Neuron (in vitro differentiated cells): ENCODE data around the gene OR1C1.
"Not testable (repeated sequence)": the region's sequence is repeated elsewhere in the genome, so short reads cannot be mapped to it uniquely, and the experiment has no call there.

Source experiments
- H2AFZ ChIP-seq: one replicate; pipeline ENCODE4 v1.6.1; 2013; ENCODE audit warnings: low read depth, mild to moderate bottlenecking, inconsistent platforms, low read length, moderate library complexity
- H3K27me3 ChIP-seq: one replicate; pipeline ENCODE4 v1.6.1; 2013; ENCODE audit warnings: low read length; ENCODE audit not compliant: insufficient read depth
- H3K36me3 ChIP-seq: one replicate; pipeline ENCODE4 v1.6.1; 2013; ENCODE audit warnings: low read length; ENCODE audit not compliant: insufficient read depth
- H3K4me1 ChIP-seq: one replicate; pipeline ENCODE4 v1.6.1; 2013; ENCODE audit warnings: low read length; ENCODE audit not compliant: insufficient read depth
- H3K4me3 ChIP-seq: 2 replicates; pipeline ENCODE4 v1.5.1; 2013; ENCODE audit warnings: mild to moderate bottlenecking, low read length, moderate library complexity
- H3K9me3 ChIP-seq: one replicate; pipeline ENCODE4 v1.6.1; 2013; ENCODE audit warnings: low read length

OR1C1 gene, protein sequence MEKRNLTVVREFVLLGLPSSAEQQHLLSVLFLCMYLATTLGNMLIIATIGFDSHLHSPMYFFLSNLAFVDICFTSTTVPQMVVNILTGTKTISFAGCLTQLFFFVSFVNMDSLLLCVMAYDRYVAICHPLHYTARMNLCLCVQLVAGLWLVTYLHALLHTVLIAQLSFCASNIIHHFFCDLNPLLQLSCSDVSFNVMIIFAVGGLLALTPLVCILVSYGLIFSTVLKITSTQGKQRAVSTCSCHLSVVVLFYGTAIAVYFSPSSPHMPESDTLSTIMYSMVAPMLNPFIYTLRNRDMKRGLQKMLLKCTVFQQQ

DNA sequence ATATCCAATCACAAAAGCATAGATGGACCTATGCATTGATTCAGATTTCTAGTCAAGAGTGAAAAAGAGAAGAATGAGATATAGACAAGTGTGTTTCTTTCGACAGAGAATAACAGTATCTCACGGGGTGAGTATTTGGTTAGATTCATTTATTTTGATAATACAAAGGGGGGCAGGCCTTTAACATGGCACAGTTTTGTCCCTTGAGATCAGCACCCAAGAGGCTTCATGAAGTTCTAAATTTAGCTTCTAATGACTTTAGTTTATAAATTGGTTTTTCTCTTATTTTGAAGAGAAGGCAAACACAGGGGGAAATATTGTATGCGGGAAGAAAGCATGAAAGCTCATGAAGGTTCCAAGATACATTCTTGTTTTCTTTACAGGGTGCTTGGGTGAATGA, at the start of gene OR1C1:
Gene OR1C1, minus strand, starts transcription at position 101 of the 400 bp plus-strand sequence. CDS start 2,150 bp downstream, outside the sequence.
- H3K27me3 ChIP-seq: no peaks in the 10 kb centered on the region
- no peaks in the 10 kb centered on the region for H3K4me1 ChIP-seq
- no peak within 1 kb of the TSS for H2AFZ ChIP-seq
- no peaks in the 10 kb centered on the region for H3K36me3 ChIP-seq
- no peak within 1 kb of the TSS for H3K4me3 ChIP-seq
- no peaks in the 10 kb centered on the region for H3K9me3 ChIP-seq

DNA sequence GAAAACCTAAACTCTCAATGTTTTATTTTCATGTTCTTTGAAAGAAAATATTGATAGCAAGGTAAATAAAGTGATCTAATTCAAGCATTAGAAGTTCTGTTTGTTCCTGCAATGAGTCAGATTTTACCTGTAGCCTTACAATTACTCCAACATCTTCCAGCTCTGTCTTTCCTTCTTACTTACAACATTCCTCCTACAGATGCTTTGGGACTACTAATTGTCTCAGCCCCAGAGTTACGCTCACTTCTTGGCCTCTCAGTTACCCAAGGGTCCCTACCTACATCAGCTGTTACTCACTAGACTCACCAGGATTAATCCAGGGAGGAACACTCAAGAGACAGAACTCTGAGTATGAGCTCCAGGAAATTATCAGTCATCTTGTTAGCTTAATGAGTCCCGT, 37.2 kb upstream of the OR1C1 start:
- H3K27me3 ChIP-seq: no peaks in the 10 kb centered on the region
- H3K36me3 ChIP-seq: no peaks in the 10 kb centered on the region
- H3K4me3 ChIP-seq: no peak overlapping the region
- H2AFZ ChIP-seq: no peak overlapping the region
- H3K9me3 ChIP-seq: no peaks in the 10 kb centered on the region
- H3K4me1 ChIP-seq: no peaks in the 10 kb centered on the region

DNA sequence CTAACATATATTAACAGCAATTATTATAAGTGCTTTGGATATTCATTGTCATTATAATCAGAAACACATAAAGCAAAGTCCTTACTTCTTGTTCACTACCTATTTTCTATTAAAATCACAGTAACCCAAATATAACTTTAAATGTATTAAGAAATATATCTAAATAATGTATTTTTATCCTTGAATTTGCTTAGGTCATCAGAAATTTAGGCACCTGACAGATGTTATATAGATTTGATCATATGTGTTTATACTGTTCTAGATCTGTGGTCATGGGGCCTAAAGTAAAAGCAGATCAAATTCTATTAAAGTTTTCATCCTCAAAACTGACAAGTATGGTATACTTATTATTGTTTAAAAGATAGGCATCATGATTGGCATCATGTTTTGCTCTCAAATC, 9.2 kb upstream of the OR1C1 start:
- H3K9me3 ChIP-seq: no peaks in the 10 kb centered on the region
- H2AFZ ChIP-seq: no peak overlapping the region

DNA sequence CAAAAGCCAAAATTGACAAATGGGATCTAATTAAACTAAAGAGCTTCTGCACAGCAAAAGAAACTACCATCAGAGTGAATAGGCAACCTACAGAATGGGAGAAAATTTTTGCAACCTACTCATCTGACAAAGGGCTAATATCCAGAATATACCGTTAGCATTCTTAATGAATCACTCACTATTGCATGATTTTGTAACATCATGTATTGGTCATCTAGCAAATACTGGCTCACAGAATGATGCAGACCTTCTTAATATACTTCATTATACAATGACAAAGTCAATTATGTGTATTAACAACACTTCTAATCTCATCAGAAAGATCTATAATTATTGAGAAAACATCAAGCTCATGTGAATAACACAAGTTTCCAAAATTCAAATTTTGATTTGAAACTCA, 6.0 kb downstream of the OR1C1 start:
- H3K27me3 ChIP-seq, H3K9me3 ChIP-seq, H3K36me3 ChIP-seq, H3K4me3 ChIP-seq, H2AFZ ChIP-seq, H3K4me1 ChIP-seq: not testable (repeated sequence)

More for the DNA sequence above, 9.2 kb upstream of the OR1C1 start:
- Histone ChIP-seq H3K36me3 (no peaks in the 10 kb centered on the region), H3K27me3 (no peaks in the 10 kb centered on the region), H3K4me3 (no peak overlapping the region), H3K4me1 (no peaks in the 10 kb centered on the region)

DNA sequence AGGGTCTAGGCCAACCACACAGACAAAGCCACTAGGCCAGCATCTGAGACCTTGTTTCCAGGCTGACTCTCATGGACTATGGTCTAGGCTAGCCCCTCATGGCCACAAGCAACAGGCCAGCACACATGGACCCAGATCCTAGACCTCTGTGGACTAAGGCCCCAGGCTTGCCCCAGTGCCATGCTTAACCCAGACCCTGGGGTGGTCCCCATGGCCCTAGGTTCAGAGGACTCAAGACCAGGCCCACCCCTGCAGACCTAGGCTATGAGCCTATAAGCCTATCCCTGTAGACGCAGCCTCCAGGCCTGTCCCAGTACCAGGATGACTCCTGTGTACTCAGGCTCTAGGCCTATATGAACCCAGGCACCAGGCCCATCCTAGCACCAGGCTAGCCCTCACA, 10.5 kb downstream of the OR1C1 start:
- Histone ChIP-seq H3K9me3 (no peaks in the 10 kb centered on the region), H3K4me1 (no peaks in the 10 kb centered on the region), H3K4me3 (no peak overlapping the region), H3K36me3 (no peaks in the 10 kb centered on the region), H3K27me3 (no peaks in the 10 kb centered on the region), H2AFZ (no peak overlapping the region)

DNA sequence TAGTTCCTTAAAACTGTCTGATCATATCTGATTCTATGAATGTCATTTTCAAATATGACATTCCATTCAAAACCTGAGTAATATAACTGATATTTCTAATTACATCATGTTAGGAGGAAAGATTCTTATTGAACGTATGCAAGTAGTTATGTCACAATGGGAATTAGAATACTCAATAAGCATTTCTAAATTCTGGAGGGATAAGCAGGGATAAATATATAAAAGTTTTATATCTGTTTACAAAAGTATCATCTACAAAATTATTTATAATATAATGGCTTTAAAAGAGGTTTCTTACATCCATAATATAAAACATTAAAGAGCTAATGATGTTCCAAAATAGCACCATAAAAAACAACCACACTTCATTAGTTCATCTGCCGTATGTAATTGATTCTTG, 12.3 kb downstream of the OR1C1 start, which contains the start of gene OR14A2:
Gene OR14A2, minus strand, starts transcription at position 101 of the 400 bp plus-strand sequence.
- Histone ChIP-seq H3K36me3 (no peaks in the 10 kb centered on the region), H3K4me1 (no peaks in the 10 kb centered on the region), H3K27me3 (no peaks in the 10 kb centered on the region), H3K9me3 (no peaks in the 10 kb centered on the region), H3K4me3 (no peak within 1 kb of the TSS), H2AFZ (no peak within 1 kb of the TSS)

DNA sequence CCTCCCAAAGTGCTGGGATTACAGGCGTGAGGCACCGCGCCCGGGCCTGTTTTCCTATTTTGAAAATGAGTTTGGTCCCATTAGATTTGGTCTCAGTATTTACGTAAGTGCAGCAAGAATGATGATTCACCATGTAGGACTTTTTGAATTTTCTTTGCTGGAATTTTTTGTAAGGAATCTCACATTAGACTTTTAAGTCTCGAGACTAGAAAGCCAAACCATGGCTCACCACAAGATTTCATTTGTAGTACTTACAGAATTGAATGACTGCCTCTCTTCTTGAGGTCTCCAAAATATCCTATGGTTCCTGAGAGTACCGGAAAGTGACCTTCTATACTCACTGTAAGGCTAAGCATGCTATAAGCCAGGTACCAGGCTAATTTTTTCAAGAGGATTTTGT, 12.7 kb downstream of the OR1C1 start:
- Histone ChIP-seq H3K27me3 (no peaks in the 10 kb centered on the region), H2AFZ (no peak overlapping the region), H3K9me3 (no peaks in the 10 kb centered on the region), H3K4me3 (no peak overlapping the region), H3K4me1 (no peaks in the 10 kb centered on the region), H3K36me3 (no peaks in the 10 kb centered on the region)

DNA sequence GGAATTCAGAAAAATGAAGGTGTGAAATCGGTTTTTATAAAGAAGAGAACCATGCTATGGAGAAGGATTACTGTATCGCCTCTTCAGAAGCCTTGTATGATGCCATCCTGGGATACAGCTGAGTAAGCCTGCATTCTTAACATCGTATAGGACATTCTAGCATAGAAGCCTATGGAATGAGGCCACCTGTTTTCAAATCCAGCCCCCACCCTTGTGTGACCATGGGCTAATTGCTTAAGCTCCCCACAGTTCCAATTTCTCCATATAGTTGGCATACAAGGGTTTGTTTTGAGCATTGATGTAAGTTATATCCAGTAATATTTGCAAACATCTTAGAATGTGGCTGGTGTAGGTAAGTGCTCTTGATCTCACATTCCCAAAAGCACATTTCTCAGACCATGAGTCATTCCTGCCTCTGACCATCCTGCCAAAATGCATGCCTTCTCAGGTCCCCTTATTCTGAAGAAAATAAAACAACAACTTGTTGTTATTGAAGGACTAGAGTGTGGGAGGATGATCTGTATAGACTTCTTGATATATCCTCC, 13.9 kb downstream of the OR1C1 start:
- H3K9me3 ChIP-seq: no peaks in the 10 kb centered on the region
- no peak overlapping the region for H2AFZ ChIP-seq

DNA sequence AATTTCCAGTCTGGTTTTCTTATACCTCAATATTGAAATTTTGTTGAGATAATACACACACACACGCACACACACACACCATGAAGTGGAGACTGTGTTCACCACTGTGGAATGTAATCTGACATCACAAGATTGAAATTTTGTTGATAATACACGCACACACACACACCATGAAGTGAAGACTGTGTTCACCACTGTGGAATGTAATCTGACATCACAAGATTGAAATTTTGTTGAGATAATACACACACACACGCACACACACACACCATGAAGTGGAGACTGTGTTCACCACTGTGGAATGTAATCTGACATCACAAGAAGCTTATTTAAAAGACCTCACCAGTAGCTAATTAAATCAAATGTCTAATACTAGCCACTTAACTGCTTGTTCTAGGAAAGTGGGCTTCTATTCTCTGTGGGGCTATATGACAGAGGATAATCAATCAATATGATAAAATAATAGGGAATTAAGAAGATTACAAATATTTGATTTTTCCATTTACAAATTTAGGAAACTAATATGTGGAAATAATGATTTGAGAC, 18.1 kb downstream of the OR1C1 start:
- H3K4me3 ChIP-seq, H3K4me1 ChIP-seq, H3K27me3 ChIP-seq, H3K36me3 ChIP-seq, H2AFZ ChIP-seq, H3K9me3 ChIP-seq: not testable (repeated sequence)

More for the DNA sequence above, 13.9 kb downstream of the OR1C1 start:
- no peaks in the 10 kb centered on the region for H3K36me3 ChIP-seq
- H3K4me3 ChIP-seq: no peak overlapping the region
- H3K27me3 ChIP-seq: no peaks in the 10 kb centered on the region
- H3K4me1 ChIP-seq: no peaks in the 10 kb centered on the region

DNA sequence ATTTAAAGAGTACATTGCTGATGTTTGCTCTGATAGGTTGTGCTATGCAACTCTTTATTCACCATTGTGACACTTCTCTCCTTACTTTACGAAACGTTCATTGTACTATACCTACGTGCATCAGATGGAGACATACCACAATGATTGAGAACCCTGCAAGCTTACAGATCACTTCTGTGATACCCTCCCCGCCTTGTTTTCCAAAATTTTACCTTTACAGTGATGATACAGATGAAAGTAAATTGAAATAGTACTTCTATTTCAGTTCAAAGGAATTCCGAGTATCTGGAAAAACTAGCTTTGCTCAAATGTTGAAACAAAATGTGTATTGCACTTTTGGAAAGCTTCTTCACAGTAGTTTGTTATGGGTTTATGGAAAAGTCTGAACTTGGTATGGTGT, 18.6 kb downstream of the OR1C1 start:
- no peaks in the 10 kb centered on the region for H3K27me3 ChIP-seq
- no peaks in the 10 kb centered on the region for H3K9me3 ChIP-seq
- H3K36me3 ChIP-seq: no peaks in the 10 kb centered on the region
- no peak overlapping the region for H2AFZ ChIP-seq
- H3K4me3 ChIP-seq: no peak overlapping the region
- no peaks in the 10 kb centered on the region for H3K4me1 ChIP-seq

DNA sequence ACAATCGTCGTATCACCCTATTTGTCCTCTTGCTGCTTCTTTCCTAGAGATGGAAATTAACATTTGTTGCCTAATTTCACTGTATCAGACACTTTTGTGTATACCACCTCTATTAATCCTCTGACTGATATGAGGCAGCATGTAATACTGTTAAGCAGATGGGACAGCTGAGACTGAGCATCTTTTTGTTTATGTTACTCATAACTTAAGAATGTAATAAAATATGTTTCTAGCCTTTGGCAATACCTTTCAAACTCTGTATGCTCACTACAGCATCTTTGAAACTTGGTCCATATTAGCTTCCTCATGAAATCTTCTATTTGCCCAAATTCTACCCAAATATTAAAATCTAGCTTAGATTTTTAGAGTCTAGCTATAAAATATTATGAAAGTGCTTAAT, 19.6 kb downstream of the OR1C1 start:
- H3K27me3 ChIP-seq: no peaks in the 10 kb centered on the region
- H3K4me3 ChIP-seq: no peak overlapping the region
- H3K9me3 ChIP-seq: no peaks in the 10 kb centered on the region
- no peak overlapping the region for H2AFZ ChIP-seq
- H3K4me1 ChIP-seq: no peaks in the 10 kb centered on the region
- no peaks in the 10 kb centered on the region for H3K36me3 ChIP-seq

DNA sequence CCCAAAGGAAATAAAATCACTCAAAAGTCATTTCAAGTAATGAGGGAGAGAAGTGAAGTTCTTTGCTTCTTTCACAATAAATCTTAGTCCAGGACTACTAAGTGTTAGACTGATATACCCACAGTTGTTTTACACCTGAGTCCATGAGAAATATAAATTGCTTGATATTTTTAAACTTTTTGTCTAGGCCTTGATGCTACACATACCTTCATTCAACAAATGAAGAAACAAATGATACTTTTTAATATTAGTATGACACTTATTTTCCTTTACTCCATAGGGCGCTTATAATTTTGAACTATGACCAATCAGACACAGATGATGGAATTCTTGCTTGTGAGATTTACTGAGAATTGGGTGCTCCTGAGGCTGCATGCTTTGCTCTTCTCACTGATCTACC, 22.0 kb downstream of the OR1C1 start, which contains the start of gene OR14K1:
Gene OR14K1, plus strand, starts transcription at position 301 of the 400 bp plus-strand sequence. Its CDS starts 0 bp downstream, at position 301.
- H3K4me3 ChIP-seq: no peak within 1 kb of the TSS
- H3K36me3 ChIP-seq: no peaks in the 10 kb centered on the region
- H3K9me3 ChIP-seq: no peaks in the 10 kb centered on the region
- no peak within 1 kb of the TSS for H2AFZ ChIP-seq
- H3K27me3 ChIP-seq: no peaks in the 10 kb centered on the region
- no peaks in the 10 kb centered on the region for H3K4me1 ChIP-seq

DNA sequence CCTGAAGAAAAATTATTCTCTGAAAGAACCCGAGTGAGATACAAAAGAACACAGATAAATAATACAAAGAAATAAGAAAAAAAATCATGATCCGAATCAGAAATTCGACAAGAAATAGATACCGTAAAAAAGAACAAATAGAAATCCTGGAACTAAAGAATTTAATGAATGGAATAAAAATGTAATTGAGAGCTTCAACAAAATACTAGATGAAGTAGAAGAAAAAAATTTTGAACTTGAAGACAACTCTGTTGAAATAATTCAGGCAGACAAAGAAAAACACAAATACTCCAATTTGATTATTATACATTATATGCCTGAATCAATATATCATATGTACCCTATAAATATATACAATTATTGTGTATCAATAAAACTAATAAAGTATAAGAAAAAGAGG, 39.1 kb downstream of the OR1C1 start:
- Histone ChIP-seq H3K4me1 (no peaks in the 10 kb centered on the region), H2AFZ (no peak overlapping the region), H3K9me3 (no peaks in the 10 kb centered on the region), H3K36me3 (no peaks in the 10 kb centered on the region), H3K27me3 (no peaks in the 10 kb centered on the region), H3K4me3 (no peak overlapping the region)
